GM19023 (cell line): ENCODE results near the gene OPHN1.
"Not testable (repeated sequence)": the region's sequence is repeated elsewhere in the genome, so short reads cannot be mapped to it uniquely, and the experiment has no call there.

ENCODE experiments used
- ATAC-seq: cut with Tn5 transposase; IDR thresholded peaks from one replicate; pipeline ENCODE4 v1.9.1; 2021; ENCODE audit warnings: mild to moderate bottlenecking, moderate library complexity; ENCODE audit not compliant: unreplicated experiment

OPHN1 gene

DNA sequence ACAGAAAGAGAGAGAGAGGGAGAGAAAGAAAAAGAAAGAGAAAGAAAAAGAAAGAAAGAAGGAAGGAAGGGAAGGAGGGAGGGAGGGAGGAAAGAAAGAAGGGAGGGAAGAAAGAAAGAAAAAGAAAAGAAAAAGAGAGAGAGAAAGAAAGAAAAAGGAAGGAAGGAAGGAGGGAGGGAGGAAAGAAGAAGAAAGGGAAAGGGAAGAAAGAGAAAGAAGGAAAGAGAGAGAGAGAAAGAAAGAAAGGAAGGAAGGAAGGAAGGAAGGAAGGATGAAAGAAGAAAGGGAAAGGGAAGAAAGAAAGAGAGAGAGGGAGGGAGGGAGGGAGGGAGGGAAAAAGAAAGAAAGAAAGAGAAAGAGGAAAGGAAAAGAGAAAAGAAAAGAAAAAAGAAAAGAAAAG lies 10.8 kb downstream of the OPHN1 start:
- ATAC-seq = no peak

DNA sequence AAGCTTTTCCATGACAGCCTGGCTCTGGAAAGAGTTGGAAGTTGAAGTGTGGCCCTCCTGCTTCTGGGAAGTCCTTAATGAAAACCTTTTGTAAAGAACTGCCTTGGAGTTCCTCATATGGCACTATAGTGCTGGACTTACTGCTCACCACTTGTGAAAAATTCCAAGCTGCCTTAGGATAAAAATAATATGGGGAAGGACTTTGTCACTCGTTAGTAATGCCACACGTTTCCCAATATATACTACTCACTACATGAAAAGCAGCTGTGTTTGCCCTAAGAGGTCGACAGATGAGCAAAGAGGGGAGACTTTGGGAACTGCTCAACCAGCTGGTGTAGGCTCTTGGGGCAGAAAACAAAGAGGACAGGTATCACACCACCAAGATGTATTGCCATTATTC lies 11.7 kb downstream of the OPHN1 start:
- ATAC-seq = no peak

DNA sequence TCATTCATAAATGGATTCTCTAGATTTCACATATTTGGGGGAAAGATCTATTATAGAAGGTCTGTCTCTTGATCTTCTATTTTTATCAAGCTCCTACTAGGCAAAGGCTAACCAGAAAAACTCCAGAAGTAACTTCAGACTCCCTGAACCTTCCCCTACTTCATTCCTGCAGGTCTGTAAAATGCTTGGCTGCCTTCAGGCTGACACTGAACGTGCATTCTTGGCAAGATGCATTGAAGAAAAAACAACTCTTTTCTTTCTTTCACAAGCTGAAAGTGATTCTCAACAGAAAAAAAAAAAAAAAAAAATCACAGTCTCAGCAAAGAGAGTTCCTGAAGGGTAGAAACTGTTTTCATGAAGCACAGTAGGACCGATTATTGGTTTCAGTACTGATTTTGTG lies 12.7 kb downstream of the OPHN1 start:
- no peak for ATAC-seq

- no peak for ATAC-seq
Measured at GRCh38 chrX:68419975-68420374, 13.3 kb downstream of the OPHN1 start.

GRCh38 chrX:68417651-68418050 lies 15.6 kb downstream of the OPHN1 start:
- no peak for ATAC-seq

GRCh38 chrX:68416592-68416991 lies 16.7 kb downstream of the OPHN1 start:
- ATAC-seq = no peak

GRCh38 chrX:68415316-68415715 lies 18.0 kb downstream of the OPHN1 start:
- no peak for ATAC-seq

DNA sequence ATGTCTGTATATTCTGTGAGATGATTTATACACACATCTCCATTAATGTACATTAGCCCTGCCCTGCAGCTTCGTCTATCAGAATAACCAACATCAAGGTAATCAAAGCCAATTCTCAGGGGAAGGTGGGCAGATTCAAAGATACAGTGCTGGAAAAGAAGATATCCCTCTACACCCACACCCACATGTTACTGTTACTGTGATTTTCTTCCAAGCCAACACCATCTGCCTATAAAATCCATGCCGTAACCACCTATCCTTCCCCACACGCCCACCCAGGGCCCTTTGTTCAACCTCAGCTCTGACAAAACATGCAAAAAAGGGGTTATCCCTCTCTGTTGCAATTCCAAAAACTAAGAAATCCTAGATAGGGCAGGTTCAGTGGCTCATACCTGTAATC lies 20.0 kb downstream of the OPHN1 start:
- ATAC-seq = no peak

DNA sequence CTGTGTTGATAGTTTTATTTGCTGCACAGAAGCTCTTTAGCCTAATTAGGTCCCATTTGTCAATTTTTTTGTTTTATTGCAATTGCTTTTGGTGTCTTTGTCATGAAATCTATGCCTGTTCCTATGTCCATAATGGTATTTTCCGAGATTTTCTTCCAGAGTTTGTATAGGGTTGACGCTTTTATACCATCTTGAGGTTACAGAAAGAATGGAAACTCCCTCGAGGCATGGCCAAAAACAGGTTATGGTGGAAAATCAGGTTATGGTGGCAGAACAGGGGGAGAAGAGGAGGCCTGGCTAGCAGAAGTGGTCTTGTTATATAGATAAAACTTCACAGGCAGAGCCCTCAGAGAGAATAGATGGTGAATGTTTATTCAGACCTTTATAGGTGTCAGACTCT lies 21.6 kb downstream of the OPHN1 start:
- ATAC-seq = no peak

- no peak for ATAC-seq
Measured at GRCh38 chrX:68409194-68409593, 24.1 kb downstream of the OPHN1 start.

DNA sequence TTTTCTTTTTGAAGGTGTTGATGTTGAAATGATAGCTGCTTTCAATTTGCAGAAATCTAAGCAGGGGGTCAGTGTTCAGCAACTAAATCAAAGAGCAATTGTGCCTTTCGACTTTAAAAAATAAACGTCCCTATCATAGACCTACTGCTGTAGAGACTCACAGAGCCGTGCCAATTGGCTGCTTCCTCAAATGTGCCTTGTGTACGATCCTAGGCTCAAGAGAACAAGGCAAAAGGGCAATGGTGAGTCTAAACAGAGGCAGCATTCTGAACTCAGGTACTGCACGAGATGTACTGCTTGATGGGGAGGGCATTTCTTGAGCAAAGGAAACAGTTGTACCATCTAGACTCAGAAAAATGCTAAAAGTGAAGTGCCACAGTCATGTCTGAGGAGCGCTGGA lies 29.8 kb downstream of the OPHN1 start:
- ATAC-seq = no peak

DNA sequence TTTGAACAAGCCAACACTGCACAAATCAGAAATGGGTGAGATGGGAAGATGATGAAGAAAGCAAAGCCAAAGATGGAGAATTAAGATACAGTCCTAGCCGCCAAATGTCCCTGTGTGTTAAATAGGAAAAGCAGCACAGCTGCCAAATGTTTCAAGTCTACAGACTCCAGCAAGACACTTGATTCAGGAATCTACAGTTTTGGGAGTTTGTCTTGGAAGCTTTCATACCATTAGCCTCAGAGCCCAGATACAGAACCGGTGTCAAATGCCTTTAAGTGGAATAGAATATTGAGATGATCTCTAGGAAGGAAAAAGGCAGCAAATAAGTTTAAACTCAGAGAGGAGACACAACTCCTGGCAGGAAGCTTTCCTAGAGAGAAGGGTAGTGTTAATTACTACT lies 30.3 kb downstream of the OPHN1 start:
- ATAC-seq = no peak

DNA sequence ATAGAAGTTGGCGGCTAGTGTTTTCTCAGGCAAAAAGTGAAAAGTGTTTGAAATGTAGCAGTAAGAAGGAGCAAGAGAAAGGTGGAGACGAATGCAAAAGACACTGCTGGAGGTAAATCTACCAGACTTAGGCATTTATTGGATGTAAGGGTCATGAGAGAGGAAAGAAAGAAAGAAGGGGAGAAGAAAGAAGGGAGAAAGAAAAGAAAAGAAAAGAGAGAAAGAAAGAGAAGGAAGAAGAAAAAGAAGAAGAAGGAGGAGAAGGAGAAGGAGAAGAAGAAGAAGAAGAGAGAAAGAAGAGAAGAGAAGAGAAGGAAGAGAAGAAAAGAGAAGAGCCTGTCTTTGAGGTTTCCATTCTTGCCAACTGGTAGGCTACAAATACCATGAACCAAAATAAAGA lies 31.2 kb downstream of the OPHN1 start:
- ATAC-seq = no peak

GRCh38 chrX:68398291-68398690 lies 35.0 kb downstream of the OPHN1 start:
- ATAC-seq = no peak

DNA sequence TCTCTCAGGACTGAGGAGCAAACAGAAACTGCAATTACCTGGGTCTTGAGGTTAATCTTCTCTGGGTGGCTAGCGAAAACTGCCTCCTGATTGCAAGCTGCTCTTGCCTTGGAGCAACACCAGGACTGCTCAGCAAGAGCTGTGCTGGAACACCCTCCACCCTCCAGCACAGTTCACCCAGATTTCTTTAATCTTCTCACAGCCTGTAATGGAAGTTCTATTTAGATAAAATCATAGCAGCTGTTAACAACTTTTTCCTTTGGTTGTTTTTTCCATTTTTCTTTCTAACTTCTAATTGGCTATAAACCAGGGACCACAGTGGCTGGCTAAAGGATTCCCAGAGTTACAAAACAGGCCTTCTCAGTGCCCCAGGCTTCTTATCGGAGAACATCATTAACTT lies 36.3 kb downstream of the OPHN1 start:
- ATAC-seq = no peak

DNA sequence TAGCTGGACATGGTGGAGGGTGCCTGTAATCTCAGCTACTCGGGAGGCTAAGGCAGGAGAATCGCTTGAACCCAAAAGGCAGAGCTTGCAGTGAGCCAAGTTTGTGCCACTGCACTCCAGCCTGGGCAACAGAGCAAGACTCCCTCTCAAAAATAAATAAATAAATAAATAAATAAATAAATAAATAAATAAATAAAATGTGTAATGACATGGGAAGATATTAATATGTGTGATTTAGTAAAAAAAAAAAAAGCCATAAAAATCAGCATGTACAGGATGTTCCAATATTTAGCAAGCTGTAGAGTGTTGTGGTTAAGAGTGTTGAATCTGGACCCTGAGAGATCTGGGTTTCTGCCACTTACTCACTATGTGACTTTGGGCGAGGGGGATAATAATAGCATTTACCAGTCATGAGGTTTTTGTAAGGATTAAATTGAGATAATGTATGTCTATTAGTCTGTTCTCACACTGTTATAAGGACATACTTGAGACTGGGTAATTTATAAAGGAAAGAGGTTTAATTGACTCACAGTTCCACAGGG lies 43.8 kb downstream of the OPHN1 start:
- ATAC-seq = not testable (repeated sequence)

DNA sequence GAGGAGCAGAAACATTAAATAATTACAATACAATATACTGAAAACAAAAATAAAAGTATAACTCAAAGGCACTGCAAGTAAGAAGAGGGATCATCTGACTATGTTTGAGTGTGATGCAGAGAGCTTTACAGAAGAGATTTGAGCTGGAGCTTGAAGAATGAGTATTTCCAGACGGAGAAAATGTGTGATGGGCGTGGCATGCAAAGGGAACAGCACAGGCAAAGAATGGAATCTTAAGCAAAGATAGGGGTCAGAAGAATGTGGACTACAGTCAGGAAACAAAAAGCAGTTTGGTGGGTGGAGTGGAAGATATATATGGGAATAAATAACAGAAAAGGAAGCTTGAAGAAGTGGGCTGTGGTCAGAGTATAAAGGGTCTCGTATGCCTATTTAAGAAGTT lies 45.5 kb downstream of the OPHN1 start:
- no peak for ATAC-seq

- ATAC-seq = no peak
Measured at GRCh38 chrX:68383540-68383939, 49.8 kb downstream of the OPHN1 start.

GRCh38 chrX:68377579-68377978 lies 55.7 kb downstream of the OPHN1 start:
- ATAC-seq = not testable (repeated sequence)

- no peak for ATAC-seq
Measured at GRCh38 chrX:68376373-68376772, 56.9 kb downstream of the OPHN1 start.

DNA sequence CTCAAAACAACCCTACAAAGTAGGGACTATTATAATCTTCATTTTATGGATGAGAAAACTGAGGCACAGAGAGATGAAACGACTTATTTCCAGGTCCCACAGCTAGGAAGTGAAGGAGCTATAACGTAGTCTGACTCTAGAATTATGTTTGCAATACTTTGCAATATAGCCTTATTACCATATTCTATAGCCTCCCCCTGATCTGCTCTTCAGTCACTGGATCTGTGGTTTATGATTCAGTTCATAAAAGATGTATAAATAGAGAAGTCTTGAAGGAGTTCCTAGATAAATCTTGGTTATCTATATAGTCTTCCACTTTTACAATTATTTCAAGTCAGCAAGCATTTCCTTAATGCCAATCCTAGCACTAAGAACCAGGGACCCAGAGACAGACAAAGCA lies 57.5 kb downstream of the OPHN1 start:
- no peak for ATAC-seq

GRCh38 chrX:68372665-68373064 lies 60.6 kb downstream of the OPHN1 start:
- no peak for ATAC-seq

DNA sequence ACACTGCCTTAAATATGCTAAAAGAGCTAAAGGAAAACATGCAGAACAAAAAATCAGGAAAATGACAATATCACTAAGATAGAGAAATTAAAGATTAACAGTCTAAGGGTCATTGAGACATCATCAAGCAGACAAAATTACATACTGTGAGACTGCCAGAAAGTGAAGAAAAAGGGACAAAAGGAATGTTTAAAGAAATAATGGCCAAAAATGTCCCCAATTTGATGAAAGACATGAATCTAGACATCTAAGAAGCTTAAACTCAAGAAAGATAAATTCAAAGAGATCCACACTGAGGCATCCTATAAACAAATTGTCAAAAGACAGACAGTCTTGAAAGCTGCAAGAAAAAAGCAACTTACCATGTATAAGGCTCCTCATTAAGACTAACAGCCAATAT lies 63.7 kb downstream of the OPHN1 start:
- ATAC-seq = no peak

DNA sequence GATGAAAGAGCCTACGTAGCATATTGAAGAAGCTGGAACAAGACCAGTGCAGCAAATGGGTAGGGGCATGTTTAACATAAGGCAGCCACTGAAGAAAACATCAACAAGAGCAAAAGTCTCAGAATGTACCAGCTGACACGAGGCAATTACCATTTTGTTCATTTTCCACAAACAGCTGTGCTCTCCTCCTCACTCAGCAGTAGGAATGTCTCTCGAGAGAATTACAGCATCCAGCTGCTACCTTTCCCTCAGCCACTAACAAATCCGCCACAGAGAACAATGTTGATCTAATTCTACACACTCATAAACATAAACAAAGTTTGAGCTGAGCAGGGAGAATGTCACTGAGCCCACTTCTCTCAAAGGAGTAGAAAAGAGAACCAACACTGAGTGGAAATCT lies 68.0 kb downstream of the OPHN1 start:
- no peak for ATAC-seq
